NCI-H2227 treated with DMSO at 0.1 percent for 48 hours (cell line): ENCODE data around the gene DDA1.

Source experiments
- DNase-seq: peaks from one replicate; lab custom pipeline; 2025; lab: John Stamatoyannopoulos, UW

DDA1 gene

DNA sequence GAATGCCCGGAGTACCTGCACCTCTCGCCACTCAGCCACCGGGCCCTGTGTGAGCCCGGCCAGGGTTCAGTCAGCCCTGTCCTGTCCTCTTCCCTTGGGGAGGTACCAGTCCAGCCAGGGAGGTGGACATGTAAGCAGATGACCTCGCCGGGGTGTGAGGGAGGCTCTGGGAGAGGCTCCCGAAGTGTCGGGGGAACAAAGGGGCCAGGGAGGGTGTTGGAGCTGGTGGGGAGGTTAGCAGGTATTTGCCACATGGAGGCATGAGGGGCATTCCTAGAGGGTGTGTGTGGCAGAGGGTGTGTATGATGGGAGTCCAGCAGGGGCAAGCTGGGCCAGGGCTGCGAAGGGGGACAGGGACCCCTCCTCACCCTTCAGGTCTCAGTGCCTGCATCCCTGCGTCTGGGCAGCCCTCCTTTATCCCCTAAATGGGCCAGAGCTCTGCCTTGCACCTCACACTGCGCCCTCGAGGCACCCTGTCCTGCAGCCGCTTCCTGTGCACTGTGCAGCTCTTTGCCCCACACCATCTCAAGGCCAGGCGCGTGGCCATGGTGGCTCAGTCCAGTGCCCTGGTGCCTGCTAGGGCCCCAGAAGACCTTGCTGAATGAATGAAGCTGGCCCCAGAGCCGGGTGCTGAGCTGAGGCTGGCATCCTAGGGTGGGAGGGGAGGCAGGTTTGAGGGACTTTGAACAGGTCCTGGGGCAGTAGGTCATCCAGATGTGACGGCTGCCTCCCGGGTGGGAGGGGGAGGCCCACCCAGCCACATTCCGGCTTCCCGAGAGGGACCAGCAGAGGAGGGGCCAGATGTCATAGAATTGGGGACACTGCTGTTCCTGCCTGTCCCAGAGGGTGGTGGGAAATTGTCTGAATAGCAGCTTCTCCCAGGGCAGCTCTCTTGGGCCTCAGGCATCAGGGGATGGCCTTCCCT is 3.1 kb downstream of the DDA1 start:
- DNase-seq = no peak

DNA sequence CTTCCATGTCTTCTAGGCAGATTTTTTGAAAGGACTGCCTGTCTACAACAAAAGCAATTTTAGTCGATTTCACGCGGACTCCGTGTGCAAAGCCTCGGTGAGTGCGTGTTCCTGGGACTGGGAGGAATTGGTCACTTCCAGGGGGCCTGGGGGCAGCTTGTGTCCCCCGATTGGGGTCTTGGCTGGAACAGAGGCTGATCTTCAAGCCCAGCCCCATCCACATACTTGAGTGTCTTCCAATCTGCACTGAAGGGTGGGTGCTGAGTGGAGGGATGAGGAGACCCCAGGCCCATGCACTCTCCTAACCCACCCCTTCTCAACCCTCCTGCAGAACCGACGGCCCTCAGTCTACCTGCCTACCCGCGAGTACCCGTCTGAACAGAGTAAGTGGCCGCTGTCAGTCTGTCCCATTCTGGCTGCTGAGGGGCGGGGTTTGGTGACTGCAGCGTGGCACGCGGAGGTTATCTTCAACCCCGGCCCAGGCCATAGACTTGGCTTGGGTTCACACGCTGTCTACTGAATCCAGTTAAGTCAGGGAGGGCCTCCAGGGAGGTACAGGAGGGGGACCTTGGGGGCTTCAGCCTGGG is 4.7 kb downstream of the DDA1 start:
- no peak for DNase-seq

DNA sequence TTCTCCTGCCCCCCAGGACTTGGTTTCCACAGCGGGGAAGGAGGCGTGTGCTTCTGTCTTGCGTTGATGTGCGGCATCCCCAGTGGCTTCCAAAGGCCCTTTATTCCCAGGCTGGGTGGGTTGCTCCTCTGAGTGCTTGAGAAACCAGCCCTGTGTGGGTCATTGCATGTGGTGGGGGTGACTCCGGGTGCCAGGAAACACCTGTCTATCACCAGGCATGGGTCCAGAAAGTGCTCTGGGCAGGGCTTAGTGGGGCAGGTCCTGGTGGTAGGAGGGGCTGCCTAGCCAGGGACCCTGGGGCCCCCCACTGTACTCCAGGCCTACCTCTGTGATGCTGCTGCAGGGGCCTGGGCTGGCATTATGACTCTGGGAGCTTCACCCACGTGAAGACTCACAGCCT is 9.6 kb downstream of the DDA1 start:
- no peak for DNase-seq

DNA sequence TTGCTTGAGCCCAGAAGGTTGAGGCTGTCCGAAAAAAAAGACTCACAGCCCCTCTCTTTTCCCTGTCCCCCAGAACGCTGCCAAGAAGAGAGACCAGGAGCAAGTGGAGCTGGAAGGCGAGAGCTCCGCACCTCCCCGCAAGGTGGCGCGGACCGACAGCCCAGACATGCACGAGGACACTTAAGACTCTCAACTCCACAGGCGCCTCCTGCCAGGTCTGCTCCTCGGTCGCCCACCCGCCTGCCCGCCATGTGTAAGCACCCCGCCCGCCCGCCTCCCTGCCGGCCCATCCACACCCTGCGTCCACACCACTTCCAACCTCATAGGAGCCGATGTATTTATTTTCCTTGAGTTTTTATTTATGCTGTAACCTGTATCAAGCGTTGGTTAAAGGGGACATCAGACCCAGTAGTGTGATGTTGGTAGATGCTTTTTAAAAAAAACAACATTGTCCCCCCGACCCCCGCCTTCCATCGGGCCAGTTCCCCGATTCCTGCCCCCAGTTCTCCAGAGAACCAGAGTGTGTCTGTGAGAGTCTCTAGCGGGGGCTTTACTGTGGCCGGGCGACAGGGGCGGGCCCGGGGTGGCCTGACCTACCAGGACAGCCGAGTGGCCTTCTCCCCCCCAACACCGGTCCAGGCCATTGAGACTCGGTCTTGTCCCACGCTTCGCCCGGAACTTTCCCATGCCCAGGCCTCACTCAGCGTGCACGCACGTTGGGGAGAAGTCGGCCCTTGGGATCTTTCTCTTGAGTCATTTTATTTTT is 10.3 kb downstream of the DDA1 start:
- no peak for DNase-seq

DNA sequence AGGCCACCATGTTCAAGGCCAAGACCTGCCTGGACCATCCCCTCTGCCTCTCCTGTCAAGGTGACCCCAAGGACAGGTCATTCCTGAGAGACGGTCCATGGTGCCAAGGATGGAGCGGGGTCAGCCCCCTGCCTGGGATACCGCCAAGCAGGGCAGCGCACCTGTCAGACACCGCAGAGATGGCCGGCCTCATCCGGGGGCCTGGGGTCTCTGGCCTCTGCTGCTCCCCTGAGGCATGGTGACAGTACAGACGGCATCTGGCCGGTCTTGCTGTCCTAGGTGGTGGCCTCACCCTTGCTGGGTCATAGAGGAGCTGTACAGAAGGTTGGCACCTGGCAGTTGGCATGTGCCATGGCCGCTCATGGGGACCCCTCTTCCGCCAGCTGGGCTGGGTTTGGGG is 11.1 kb downstream of the DDA1 start:
- DNase-seq = no peak

DNA sequence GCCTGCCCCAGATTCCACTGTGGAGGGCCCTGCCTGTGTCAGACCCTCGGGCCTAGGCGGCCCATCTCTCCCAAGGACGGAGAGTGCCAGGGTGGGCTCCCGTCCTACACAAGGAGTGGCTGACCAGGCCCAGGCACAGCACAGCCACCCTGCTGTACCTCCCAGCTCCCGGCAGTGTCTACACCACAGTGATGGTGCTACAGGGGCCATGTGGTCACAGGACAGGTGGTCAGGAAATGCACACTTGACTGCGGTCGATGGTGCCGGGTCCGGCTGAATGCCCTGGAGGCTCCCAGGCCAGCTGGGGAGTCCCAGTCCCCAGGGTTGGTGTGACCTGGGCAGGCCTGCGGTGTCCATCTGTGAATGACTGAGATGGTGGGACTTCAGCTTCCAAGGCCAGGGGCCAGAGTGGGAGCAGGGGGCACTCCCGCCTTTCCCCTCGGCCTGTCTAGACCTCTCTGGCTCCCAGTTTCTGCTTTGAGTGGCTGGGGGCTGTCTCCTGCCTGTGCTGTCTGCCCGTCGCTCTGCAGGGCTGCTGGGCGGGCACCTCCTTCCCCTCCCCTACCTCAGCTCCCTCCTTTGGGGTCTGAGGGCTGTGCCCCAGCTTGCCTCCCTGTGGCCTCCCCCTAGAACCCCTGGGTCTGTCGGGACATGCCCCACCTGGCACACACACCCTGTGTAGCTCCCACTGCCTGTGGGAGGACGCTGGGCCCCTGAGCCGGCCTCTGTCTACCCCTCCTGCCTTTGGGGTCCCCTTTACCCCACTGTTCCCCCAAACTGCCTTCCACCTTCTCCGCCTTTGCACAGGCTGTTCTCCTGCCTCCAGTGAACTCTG is 12.5 kb downstream of the DDA1 start:
- DNase-seq = no peak

DNA sequence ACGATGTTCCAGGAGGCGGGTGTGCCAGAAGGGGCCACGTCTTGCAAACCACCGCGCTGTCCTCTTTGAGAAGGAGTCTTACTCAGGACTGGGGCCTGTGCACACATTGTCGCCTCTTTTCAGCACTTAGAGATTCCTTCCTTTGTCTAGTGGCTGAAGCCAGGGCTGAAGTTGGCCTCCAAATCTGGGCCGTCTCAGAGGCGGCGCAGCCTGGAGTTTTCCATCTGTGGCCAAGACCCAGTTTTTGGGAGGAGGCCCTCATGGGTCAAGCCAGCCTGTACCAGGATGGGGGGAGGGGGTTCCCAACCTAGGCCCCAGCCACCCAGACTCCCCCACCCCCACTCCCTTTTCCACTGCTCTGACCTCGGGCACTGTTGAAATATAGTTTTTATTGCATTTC is 13.5 kb downstream of the DDA1 start:
- no peak for DNase-seq

DNA sequence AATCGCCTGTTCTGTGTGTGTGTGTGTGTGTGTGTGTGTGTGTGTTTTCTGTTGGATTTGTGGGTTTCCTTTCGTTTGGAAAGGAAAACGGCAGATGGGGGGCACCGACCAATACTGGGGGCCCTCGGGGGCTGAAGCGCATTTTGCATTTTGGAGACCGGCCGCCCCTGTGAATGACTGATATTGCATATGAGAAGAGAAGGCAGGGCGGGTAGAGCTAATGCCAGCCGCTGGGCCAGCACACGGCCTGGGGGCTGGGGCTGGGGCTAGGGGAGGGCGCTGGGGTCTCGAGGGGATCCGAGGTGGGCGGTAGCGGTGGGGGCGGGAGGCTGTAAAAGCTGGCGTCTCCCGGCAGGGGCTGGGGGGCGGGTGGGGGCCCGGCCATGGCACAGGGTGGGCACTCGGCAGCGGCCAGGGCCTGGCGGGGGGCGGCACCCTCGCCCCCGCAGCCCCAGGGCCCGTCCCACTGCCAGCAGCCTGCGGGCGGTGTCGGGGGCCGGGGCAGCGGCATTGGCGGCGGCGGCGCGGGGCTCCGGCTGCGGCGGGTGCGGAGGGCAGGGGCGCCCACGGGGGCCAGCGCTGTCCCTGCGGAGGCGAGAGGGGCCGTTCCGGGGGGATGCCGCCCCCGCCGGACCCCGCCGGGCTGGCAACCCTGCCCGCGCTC is 14.1 kb downstream of the DDA1 start:
- no peak for DNase-seq

DNA sequence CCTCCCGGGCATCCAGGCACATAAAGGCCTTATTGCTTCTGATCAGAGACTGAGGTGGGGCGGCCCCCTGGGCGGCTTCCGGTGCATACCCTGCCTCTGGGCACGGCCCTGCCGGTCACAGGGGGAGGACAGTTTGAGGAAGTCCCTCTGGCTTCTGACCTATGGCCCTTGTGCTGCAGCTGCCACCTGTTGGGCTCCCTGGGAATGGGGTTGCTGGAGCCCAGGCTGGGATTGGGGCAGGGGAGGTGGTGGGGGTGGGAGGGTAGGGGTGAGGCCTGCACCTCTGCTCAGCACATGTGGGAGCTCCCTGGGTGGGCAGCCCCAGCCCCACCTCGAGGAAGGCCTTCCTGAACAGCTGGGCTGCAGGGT is 14.6 kb downstream of the DDA1 start:
- DNase-seq = no peak

DNA sequence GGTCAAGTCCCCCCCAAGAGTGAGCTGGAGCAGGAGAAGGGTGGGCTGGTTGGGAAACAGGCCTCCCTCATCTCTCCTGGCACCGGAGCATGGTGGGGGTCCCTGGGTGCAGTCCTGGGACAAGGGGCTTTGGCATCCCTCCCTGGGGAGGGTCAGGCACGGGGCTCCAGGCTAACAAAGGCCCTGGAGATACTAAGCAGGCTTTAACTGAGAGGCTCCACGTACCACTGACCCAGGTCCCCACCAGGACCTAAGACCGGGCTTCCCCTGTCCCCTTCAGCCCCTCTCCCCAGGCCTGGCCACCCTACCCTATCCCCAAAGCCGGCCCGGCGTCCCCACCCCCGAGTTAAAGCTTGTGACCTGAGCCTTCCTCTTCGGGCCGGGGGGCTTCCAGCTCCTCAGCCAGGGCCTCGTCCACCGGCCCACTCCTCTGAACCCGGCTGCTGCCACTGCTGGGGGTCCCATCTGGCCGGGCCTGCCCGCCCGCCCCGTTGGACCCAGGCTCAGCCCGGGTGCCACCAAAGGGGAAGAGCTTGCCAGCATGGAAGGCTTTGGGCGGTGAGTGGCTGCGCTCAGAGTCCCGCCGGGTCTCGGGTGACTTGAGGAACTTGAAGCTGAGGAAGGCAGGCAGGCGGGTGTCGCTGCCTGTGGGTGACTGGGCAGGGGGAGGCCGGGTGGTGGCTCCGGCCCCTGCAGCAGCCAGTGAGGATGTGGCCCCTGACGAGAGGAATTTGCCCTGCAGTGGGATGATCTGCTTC is 15.2 kb downstream of the DDA1 start:
- DNase-seq = no peak

DNA sequence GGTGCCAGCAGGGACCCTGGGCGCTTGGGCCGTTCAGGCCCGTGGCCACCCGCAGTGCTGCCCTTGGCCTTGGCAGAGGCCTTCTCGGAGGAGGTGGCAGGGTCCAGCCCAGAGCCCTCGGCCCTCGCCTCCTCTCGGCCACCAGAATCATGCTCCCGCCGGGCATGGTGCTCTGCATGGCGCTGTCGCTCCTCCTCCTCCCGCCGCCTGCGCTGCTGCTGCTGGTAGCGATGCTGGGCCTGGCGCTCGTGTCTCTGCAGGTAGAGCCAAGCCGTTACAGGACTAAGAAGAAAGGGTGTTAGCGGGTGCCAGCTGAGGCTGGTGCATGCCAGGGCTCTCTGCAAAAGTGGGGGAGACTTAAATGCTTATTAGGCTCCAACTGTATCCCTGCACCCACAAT is 15.8 kb downstream of the DDA1 start:
- DNase-seq = no peak

DNA sequence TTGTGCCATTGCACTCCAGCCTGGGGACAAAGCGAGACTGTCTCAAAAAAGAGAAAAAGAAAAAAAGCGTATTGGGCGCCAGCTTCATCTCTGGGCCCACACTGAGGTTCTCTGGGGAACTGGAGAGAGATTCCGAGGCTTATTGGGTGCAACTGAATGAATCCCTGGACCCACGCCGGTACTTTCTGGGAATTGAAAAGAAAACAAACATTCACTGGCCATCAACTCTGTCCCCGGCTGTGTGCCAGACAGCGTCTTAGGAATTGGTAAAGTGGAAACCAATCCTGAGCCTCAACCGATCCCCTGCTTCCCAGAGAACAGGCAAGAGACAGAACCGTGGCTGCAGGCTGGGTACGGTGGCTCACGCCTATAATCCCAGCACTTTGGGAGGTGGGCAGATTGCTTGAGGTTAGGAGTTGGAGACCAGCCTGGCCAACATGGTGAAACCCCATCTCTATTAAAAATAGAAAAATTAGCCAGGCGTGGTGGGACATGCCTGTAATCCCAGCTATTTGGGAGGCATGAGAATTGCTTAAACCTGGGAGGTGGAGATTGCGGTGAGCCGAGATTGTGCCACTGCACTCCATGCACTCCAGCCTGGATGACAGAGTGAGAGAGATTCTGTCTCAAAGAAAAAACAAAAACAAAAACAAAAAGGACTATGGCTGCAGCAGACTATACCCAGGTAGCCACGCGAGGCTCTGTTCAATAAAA is 16.7 kb downstream of the DDA1 start:
- DNase-seq = no peak

DNA sequence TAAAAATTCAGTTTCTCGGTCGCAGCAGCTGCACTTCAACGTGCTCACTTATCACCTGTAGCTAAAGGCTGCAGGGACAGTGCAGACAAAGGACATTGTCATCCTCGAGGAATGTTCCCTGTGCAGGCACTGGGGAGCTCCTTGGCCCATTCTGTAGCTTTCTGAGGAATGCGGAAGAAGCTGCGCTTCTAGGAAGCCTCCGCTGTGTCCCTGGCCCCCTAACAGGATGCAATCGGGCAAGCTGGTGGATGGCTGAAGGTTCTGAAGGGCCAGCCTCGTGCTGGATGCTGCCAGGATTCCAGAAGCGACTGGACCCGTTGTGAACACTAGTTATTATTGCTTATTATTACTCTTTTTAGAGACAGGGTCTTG is 17.2 kb downstream of the DDA1 start:
- DNase-seq = no peak

DNA sequence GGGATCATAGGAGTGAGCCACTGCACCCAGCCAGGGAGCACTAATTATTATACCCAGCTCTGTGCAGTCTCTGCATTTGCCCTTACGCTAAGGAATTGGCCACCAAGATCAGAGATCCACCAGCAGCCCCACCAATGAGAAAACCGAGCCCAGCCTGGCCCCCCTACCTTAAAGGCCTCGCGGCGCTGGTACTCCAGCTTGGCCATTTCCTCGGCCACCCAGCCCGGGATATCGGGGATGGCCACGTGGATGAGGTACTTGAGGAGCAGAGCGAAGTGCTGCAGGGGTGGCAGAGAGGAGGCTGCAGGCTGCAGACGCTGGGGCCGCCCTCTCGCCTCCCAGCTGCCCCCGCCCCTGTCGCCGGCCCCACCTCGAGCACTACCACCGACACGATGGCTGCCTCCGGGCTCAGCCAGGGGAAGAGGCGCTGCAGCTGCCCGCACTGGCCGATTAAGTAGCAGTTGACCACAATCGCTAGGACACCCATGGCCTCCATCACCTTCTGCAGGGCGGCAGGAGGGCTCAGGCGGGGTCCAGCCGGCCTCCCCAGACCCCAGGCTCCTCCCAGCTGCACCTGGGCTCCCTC is 17.8 kb downstream of the DDA1 start:
- no peak for DNase-seq

DNA sequence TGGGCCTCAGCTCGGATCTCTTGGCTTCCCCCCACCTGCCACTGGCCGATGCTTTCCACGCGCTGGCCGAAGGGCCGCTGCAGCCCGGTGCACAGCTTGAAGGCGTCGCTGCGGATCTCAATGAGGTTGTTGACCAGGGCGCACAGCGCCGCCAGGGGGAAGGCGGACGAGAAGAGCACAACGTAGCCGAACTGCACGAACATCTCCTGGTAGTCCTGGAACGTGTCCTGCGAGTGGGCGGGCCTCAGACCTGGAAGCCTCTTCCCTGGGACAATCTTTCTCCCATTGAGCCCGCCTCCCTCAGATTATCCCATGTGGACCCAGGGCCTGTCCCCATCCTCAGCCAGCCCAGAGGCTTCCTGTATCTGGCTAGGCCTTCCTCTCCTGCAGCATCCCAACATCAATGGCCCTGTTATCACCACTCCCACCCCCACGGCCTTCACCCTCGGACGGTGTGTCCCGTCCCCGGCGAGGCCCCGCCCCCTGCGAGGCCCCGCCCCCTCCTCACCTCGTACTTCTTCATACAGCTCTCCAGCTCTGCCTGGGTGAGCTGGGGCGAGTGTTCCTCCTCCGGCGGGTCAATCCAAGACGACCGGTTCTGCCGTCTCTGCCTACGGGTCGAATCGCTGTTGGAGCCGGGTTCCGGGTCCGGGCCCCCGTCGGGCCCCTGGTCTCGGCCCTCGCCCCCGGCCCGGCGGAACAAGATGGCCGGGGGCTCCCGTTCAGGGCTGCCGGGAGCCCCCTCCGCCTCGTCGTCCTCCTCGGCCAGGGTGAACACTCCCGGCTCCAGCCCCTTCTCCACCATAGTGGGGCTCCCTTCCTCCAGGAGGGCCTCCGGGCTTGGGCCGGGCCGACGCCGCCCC is 18.5 kb downstream of the DDA1 start:
- DNase-seq = no peak

DNA sequence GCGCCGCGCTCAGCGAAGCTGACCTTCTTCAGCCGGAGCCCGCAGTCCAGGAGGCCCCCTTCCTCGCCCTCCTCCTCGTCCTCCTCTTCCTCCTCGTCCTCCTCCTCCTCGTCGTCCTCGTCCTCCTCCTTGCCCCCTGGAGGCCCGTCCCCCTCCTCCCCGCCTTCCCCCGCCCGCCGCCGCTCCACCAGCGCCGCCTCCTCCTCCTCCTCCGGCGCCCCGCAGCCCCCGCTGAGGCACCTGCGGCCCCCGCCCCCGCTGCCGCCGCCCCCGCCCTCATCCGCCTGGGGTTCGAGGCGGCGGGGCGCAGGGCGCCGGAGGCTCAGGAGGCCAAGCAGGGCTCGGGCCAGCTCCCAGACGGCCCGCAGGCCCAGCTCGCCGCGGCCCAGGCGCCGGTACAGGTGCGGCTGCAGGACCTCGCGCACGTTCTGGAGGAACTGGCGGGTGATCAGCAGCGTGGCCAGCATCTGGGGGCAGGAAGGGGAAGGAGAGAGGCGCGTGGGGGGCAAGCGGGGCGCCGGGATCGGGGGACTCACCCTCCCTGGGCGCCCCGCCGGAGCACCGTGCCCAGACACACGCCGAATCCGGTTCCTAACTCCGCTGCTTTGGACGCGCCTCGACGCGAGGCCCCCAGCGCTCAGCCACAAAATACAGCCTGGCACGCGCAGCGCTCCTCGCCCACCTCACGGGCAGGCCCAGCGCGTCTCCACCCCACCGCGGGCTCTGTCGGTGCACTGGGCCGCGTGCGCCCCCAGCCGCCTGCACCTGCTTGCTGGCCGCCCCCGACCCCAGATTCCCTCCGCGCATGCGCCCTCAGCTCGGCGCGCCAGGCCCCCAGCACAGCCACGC is 19.4 kb downstream of the DDA1 start:
- DNase-seq = no peak

DNA sequence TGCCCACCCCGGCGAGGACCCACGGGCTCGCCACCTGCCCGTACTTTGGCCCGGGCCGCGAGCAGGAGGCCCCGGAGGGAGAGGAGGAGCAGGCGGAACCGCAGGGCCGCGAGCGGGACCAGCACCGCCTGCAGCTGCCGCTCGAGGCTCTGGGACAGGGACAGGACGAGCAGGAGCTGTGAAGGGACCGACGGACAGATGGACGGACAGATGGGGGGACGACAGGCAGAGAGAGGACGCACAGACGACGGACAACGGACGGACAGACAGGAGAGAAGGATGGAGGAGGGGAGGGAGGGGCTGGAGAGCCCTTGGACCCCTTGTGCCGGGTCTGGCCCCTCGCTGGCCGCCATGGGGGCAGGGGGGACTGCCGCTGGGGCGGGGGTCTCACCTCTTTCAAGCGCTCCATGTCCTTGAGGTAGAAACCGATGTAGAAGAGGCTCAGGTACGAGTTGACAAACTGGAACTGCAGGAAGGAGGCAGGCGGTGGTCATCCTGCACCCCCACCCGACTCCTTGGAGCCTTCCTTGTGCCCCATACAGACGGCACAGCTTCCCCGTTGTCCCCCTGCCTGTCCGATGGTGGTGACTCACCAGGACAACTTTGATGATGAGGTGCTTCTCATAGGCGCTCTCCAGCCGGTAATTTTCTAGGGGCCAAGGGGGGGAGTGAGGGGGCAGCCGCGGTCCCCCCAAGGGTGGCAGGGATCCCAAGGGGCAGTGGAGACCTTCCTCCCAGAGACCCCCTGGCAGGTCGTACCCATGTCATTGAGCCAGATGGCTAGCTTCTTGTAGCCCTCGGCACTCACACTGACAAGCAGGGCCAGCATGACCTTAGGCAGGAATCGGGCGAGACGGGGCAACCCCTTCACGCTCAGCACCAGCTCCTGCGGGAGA is 20.3 kb downstream of the DDA1 start:
- no peak for DNase-seq
